ENCODE data around the gene AKR1C3. TPM values are rescaled to one million over a fixed set of nuclear protein-coding genes. Genes with fewer than 3 reads are reported as not detected.

Gene AKR1C3
- total RNA-seq (2021; ENCODE audit: unreplicated experiment) (3.0 TPM), Bru-seq, nascent RNA (percentile 24 among the genes with signal in this experiment), BruChase-seq, experiment 1, labeled RNA remaining after a 6-hour chase (percentile 24 among the genes with signal in this experiment), BruChase-seq, experiment 2, labeled RNA remaining after a 2-hour chase (percentile 31 among the genes with signal in this experiment)
- polyA plus RNA-seq (2012), result 1.6 and 2.3 TPM in 2 replicates
- long read RNA-seq, partial matches to known transcripts, result 0 of 4 reads
- long read RNA-seq, other reads (novel, unspliced or antisense), result 1 of 4 reads

DNA sequence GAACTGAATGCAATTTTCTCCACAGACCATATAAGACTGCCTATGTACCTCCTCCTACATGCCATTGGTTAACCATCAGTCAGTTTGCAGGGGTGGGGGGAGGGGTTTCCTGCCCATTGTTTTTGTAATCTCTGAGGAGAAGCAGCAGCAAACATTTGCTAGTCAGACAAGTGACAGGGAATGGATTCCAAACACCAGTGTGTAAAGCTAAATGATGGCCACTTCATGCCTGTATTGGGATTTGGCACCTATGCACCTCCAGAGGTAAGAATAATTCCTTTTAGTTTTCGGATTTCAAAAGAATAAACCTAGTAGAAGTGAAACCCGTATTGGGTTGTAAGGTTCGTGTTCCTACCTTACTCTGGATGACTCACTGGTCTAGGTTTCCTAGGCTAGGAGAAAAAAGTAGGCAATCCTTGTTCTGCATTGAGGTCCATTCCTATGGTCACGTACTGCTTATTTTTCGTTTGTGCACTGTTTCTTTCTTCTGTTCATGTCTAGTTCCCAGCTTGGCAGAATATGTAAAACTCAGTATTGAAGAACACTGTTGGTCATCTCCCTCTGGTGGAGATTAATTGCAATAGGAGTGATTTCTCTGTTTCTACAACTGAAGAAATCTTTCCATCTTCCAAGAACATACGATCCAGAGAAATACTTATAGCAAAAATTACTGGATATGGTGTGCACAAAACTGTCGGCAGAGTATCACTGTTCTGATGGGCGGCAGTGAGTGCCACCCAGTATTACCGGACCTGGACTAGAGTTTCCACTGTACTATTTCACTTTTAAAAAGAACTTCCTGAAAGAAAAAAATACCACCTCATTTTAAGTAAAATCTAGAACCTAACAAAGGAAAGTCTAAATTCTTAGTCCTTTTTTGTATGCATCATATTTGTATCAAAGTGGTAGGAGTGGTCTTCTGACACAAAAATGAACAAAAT lies at the start of gene AKR1C3:
Gene AKR1C3 (plus strand): TSS at position 150 of the 941 bp plus-strand sequence. CDS start 31 bp downstream, at position 181.
- H4K20me1 ChIP-seq (ENCODE audit: insufficient read depth), result no peaks in the 10 kb centered on the region
- peak within 1 kb of the TSS; percentile 62 for H3K4me2 ChIP-seq (ENCODE audit: low read length)
- H3K4me3 ChIP-seq (replicated peaks in 1 of 2; ENCODE audit: low read depth in 1 of 2, low read length in 2 of 2), result peak within 1 kb of the TSS; percentile 25 to 48
- no peak within 1 kb of the TSS for H3K9ac ChIP-seq (ENCODE audit: low read length)
- ChIA-PET POLR2A (no interaction called here), CTCF (interaction anchor here (1.4 to 1.9 kb wide), 2 partner anchors 245 kb away, joined by 6 to 10 read pairs; no protein-coding TSS in a partner anchor), RAD21 (ENCODE audit: low non-redundant PET in 1 of 2, low total read pairs in 2 of 2, uncharacterized antibody in 2 of 2, unreplicated experiment in 2 of 2) (no interaction called here)
- no TSS peak for BruUV-seq (replicated peaks)
- no peak within 1 kb of the TSS for H3K27ac ChIP-seq (ENCODE audit: low read depth, low read length)
- ATAC-seq (peak; percentile 79), DNase-seq (ENCODE audit: low read depth, low spot score) (peak; percentile 51)
- intact Hi-C loops (cut with micrococcal nuclease), result loop anchor here (1.0 to 5.0 kb wide), 3 partner anchors 188 to 290 kb away; no protein-coding TSS in a partner anchor
- no peaks in the 10 kb centered on the region; a peak in 1 of 4 replicates for H3K4me1 ChIP-seq (ENCODE audit: control insufficient read depth in 1 of 2, insufficient read depth in 2 of 2, low read length in 2 of 2)
- no peaks in the 10 kb centered on the region for H3K36me3 ChIP-seq (ENCODE audit: control insufficient read depth in 1 of 2, insufficient read depth in 2 of 2, low read length in 2 of 2)
- H3K9me2 ChIP-seq (ENCODE audit: insufficient read depth), result no peaks in the 10 kb centered on the region
- H2AFZ ChIP-seq (ENCODE audit: low read depth, low read length, poor library complexity, severe bottlenecking), result peak within 1 kb of the TSS; percentile 89
- no peaks in the 10 kb centered on the region for H3K27me3 ChIP-seq (ENCODE audit: insufficient read depth, low read length)
- no peaks in the 10 kb centered on the region for H3K79me2 ChIP-seq (ENCODE audit: insufficient read depth, low read length)
- no peaks in the 10 kb centered on the region for H3K9me3 ChIP-seq (ENCODE audit: control insufficient read depth in 1 of 2, insufficient read depth in 1 of 2, low read depth in 1 of 2, low read length in 2 of 2)
- no peak for TF ChIP-seq MAX (IDR thresholded peaks at IDR 0.05)
- TF ChIP-seq ZBTB33 (IDR thresholded peaks at IDR 0.05; ENCODE audit: extremely low read depth, insufficient replicate concordance, low read length), result no peak
- no peak for TF ChIP-seq POLR2AphosphoS5 (IDR thresholded peaks at IDR 0.05; ENCODE audit: low read depth, low read length)
- no peak for TF ChIP-seq ZFX (IDR thresholded peaks at IDR 0.05)
- TF ChIP-seq, protein P1, sequence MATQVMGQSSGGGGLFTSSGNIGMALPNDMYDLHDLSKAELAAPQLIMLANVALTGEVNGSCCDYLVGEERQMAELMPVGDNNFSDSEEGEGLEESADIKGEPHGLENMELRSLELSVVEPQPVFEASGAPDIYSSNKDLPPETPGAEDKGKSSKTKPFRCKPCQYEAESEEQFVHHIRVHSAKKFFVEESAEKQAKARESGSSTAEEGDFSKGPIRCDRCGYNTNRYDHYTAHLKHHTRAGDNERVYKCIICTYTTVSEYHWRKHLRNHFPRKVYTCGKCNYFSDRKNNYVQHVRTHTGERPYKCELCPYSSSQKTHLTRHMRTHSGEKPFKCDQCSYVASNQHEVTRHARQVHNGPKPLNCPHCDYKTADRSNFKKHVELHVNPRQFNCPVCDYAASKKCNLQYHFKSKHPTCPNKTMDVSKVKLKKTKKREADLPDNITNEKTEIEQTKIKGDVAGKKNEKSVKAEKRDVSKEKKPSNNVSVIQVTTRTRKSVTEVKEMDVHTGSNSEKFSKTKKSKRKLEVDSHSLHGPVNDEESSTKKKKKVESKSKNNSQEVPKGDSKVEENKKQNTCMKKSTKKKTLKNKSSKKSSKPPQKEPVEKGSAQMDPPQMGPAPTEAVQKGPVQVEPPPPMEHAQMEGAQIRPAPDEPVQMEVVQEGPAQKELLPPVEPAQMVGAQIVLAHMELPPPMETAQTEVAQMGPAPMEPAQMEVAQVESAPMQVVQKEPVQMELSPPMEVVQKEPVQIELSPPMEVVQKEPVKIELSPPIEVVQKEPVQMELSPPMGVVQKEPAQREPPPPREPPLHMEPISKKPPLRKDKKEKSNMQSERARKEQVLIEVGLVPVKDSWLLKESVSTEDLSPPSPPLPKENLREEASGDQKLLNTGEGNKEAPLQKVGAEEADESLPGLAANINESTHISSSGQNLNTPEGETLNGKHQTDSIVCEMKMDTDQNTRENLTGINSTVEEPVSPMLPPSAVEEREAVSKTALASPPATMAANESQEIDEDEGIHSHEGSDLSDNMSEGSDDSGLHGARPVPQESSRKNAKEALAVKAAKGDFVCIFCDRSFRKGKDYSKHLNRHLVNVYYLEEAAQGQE (IDR thresholded peaks at IDR 0.05; ENCODE audit: low read depth), result no peak
- TF ChIP-seq YY1 (IDR thresholded peaks at IDR 0.05; ENCODE audit: extremely low read depth, insufficient replicate concordance, low read depth, low read length), result no peak
- TF ChIP-seq ELF1 (IDR thresholded peaks at IDR 0.05; ENCODE audit: borderline replicate concordance, low read depth), result no peak
- TF ChIP-seq CEBPB (IDR thresholded peaks at IDR 0.05; ENCODE audit: low read depth), result no peak
- peak; percentile 42; the same call in 1 of the 2 replicates for TF ChIP-seq CBX3 (IDR thresholded peaks at IDR 0.05; ENCODE audit: low read depth)
- TF ChIP-seq JUND (IDR thresholded peaks at IDR 0.05), result no peak
- no peak for TF ChIP-seq ZNF274 (IDR thresholded peaks at IDR 0.05; ENCODE audit: low read depth, low read length)
- TF ChIP-seq EZH2 (IDR thresholded peaks at IDR 0.05), result no peak
- TF ChIP-seq POLR2A (IDR thresholded peaks at IDR 0.05; ENCODE audit: borderline replicate concordance, extremely low read depth, insufficient read depth, insufficient read length), result no peak
- no peak for TF ChIP-seq SRF (IDR thresholded peaks at IDR 0.05; ENCODE audit: low read depth)
- no peak for TF ChIP-seq EZH2phosphoT487 (IDR thresholded peaks at IDR 0.05; ENCODE audit: borderline replicate concordance)
- TF ChIP-seq FOSL1 (IDR thresholded peaks at IDR 0.05; ENCODE audit: low read depth), result no peak
- peak; percentile 65 for TF ChIP-seq RAD21 (IDR thresholded peaks at IDR 0.05; ENCODE audit: low read depth)
